HG02840 (cell line): ENCODE measurements around the gene NLGN4Y.
"Not testable (repeated sequence)": the region's sequence is repeated elsewhere in the genome, so short reads cannot be mapped to it uniquely, and the experiment has no call there.

Experiments
- ATAC-seq: cut with Tn5 transposase; IDR thresholded peaks from one replicate; pipeline ENCODE4 v1.9.1; 2021; ENCODE audit warnings: mild to moderate bottlenecking, moderate library complexity, moderate number of reproducible peaks; ENCODE audit not compliant: unreplicated experiment, low FRiP score

The NLGN4Y gene

GRCh38 chrY:14829366-14829885 lies 305.1 kb downstream of the NLGN4Y start:
- no peak for ATAC-seq

GRCh38 chrY:14834103-14835060 lies 310.1 kb downstream of the NLGN4Y start:
- no peak for ATAC-seq

- ATAC-seq: no peak
Observed at GRCh38 chrY:14837466-14837865, 313.1 kb downstream of the NLGN4Y start.

- no peak for ATAC-seq
Observed at GRCh38 chrY:14850734-14851133, 326.4 kb downstream of the NLGN4Y start.

- ATAC-seq: no peak
Observed at GRCh38 chrY:14860448-14860847, 336.1 kb downstream of the NLGN4Y start.

GRCh38 chrY:14861033-14861432 lies 336.7 kb downstream of the NLGN4Y start:
- not testable (repeated sequence) for ATAC-seq

- ATAC-seq: no peak
Observed at GRCh38 chrY:14871971-14872370, 347.6 kb downstream of the NLGN4Y start.
